ENCODE results near the gene MAP7D1. TPM values are rescaled to one million over a fixed set of nuclear protein-coding genes. Genes with fewer than 3 reads are reported as not detected.

Gene MAP7D1
- total and polyA plus RNA-seq, 7 donors = 31.8 to 226 (median 104) TPM

DNA sequence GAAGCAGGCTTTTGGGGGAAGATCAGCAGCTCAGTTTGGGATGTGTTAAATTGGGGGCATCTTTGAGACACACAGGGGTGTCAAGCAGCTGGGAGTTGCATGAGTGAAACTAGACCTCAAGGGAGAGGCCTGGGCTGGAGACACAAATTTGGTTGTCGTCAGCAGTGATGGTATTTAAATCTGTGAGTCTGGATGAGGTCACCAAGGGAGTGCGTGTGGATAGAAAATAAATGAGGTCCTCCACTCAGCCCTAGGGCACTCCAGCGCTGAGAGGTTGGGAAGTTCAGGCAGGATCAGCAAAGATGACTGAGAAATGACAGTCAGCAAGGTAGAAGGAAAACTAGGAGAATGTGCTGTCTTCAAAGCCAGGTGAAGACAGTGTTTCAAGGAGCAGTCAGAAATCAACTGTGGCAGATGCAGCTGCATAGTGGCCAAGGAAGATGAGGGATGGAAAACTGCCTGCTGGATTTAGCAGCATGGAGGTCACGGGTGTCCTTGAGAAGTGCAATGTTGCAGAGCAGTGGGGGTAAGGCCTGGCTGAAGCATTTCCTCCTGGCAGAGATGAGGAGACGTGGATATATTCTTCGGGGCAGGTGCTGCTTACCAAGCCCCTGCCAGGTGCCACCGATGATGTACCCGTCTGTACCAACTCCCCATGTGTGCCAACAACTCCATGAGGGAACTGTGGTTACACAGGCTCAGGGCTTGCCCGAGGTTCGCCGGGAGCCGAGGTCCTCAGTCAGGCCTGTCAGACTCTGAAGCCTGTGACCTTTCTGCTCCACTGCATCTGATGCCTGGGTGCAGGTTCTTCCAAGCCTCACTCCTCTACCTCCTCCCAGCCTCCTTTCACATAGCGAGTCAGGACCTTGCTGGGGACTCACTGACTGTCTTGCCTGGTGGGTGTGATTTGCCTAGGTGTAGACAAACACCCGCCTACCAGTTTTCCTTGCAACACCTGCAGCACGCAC lies 11.3 kb downstream of the MAP7D1 start:
- H3K4me3 ChIP-seq = no peak overlapping the region

DNA sequence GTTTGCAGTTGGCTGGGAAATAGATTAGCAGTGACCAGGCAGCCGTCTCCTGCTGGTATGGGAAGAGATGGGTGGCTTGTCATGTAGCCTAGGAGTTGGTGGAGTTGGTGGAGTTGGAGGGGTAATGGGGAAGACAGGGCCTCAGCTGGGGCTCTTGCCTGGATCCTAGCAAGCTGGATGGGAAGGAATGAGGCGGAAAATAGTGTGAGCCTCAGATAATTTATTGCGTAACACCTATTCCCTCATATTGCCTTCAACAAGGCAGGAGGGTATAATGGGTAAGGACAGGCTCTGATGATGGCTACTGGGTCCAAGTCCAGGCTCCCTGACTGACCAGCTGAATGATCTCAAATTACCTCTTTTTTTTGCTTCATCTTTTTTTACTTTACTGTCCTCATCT lies 12.6 kb downstream of the MAP7D1 start:
- Histone ChIP-seq H3K9me3 (no peaks in the 10 kb centered on the region), H3K36me3 (peaks cover 21 to 38% (median 32%) of the 10 kb centered on the region in 4 donors), H3K4me3 (no peak overlapping the region), H3K4me1 (peaks cover 0 to 94% (median 71%) of the 10 kb centered on the region in 4 donors), H3K27ac (peak overlapping the region; percentile 45 to 100 (median 84)), H3K27me3 (no peaks in the 10 kb centered on the region)
- no peak for DNase-seq
- 95% methylated on average over 3 of the region's 3 CpGs for WGBS, 2 donors
- TF ChIP-seq, protein P1, sequence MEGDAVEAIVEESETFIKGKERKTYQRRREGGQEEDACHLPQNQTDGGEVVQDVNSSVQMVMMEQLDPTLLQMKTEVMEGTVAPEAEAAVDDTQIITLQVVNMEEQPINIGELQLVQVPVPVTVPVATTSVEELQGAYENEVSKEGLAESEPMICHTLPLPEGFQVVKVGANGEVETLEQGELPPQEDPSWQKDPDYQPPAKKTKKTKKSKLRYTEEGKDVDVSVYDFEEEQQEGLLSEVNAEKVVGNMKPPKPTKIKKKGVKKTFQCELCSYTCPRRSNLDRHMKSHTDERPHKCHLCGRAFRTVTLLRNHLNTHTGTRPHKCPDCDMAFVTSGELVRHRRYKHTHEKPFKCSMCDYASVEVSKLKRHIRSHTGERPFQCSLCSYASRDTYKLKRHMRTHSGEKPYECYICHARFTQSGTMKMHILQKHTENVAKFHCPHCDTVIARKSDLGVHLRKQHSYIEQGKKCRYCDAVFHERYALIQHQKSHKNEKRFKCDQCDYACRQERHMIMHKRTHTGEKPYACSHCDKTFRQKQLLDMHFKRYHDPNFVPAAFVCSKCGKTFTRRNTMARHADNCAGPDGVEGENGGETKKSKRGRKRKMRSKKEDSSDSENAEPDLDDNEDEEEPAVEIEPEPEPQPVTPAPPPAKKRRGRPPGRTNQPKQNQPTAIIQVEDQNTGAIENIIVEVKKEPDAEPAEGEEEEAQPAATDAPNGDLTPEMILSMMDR (IDR thresholded peaks at IDR 0.05) = no peak
- no peak for TF ChIP-seq POLR2A (IDR thresholded peaks at IDR 0.05)
- TF ChIP-seq POLR2AphosphoS5 (IDR thresholded peaks at IDR 0.05) = no peak
- no peak for TF ChIP-seq EP300 (IDR thresholded peaks at IDR 0.05)
- intact Hi-C loops (cut with DNase I) = no loop called here

More for the DNA sequence above, 11.3 kb downstream of the MAP7D1 start:
- Histone ChIP-seq H3K27me3 (no peaks in the 10 kb centered on the region), H3K27ac (peak overlapping the region; percentile 45 to 100 (median 84)), H3K36me3 (peaks cover 8 to 25% (median 19%) of the 10 kb centered on the region in 4 donors), H3K9me3 (no peaks in the 10 kb centered on the region), H3K4me1 (peaks cover 0 to 94% (median 82%) of the 10 kb centered on the region in 4 donors)
- intact Hi-C loops (cut with DNase I) = no loop called here
- no peak for DNase-seq
- WGBS, 2 donors = 81 to 91% methylated on average over 15 of the region's 15 CpGs
- TF ChIP-seq POLR2A (IDR thresholded peaks at IDR 0.05) = no peak
- no peak for TF ChIP-seq EP300 (IDR thresholded peaks at IDR 0.05)
- TF ChIP-seq POLR2AphosphoS5 (IDR thresholded peaks at IDR 0.05) = no peak
- TF ChIP-seq, protein P1 (IDR thresholded peaks at IDR 0.05) = no peak

GRCh38 chr1:36170643-36171412 lies 14.9 kb downstream of the MAP7D1 start:
- Histone ChIP-seq H3K27ac (peak overlapping the region; percentile 7 to 100 (median 58)), H3K36me3 (peaks cover 30 to 61% (median 46%) of the 10 kb centered on the region in 4 donors), H3K4me3 (no peak overlapping the region), H3K27me3 (no peaks in the 10 kb centered on the region), H3K4me1 (peaks cover 0 to 95% (median 74%) of the 10 kb centered on the region in 4 donors), H3K9me3 (no peaks in the 10 kb centered on the region)
- TF ChIP-seq EP300 (IDR thresholded peaks at IDR 0.05) = no peak
- TF ChIP-seq, protein P1 (IDR thresholded peaks at IDR 0.05) = no peak
- intact Hi-C loops (cut with DNase I) = no loop called here
- 89 to 95% methylated on average over 12 of the region's 12 CpGs for WGBS, 2 donors
- no peak for DNase-seq

- WGBS, 2 donors = 96 to 97% methylated on average over 21 of the region's 21 CpGs
- H3K27ac ChIP-seq = peak overlapping the region in 3 of 4 donors; percentile 1 to 100 (median 98)
- no peaks in the 10 kb centered on the region for H3K9me3 ChIP-seq
- intact Hi-C loops (cut with DNase I) = no loop called here
- TF ChIP-seq, protein P1 (IDR thresholded peaks at IDR 0.05) = no peak
- TF ChIP-seq POLR2A (IDR thresholded peaks at IDR 0.05) (no peak), EP300 (IDR thresholded peaks at IDR 0.05) (no peak)
- H3K4me1 ChIP-seq = peaks cover 0 to 93% (median 73%) of the 10 kb centered on the region in 4 donors
- no peak overlapping the region for H3K4me3 ChIP-seq
- H3K36me3 ChIP-seq = peaks cover 38 to 73% (median 59%) of the 10 kb centered on the region in 4 donors
- no peaks in the 10 kb centered on the region for H3K27me3 ChIP-seq
- DNase-seq = no peak
These were observed 16.2 kb downstream of the MAP7D1 start for GRCh38 chr1:36172017-36172747.
